B cell (primary cell): ENCODE measurements around the gene SLC4A3.

ENCODE experiments used
- CTCF ChIP-seq: fragments of 200-600 bp; IDR thresholded peaks from one replicate; pipeline ENCODE4 v1.8.0; 2022; ENCODE audit warnings: antibody characterized with exemption, mild to moderate bottlenecking
- EZH2 ChIP-seq: IDR thresholded peaks from 2 replicates; pipeline ENCODE4 v1.6.1; 2012; ENCODE audit warnings: borderline replicate concordance, low read depth, mild to moderate bottlenecking, moderate library complexity, low read length; ENCODE audit not compliant: insufficient read depth, poor library complexity, severe bottlenecking

DNA sequence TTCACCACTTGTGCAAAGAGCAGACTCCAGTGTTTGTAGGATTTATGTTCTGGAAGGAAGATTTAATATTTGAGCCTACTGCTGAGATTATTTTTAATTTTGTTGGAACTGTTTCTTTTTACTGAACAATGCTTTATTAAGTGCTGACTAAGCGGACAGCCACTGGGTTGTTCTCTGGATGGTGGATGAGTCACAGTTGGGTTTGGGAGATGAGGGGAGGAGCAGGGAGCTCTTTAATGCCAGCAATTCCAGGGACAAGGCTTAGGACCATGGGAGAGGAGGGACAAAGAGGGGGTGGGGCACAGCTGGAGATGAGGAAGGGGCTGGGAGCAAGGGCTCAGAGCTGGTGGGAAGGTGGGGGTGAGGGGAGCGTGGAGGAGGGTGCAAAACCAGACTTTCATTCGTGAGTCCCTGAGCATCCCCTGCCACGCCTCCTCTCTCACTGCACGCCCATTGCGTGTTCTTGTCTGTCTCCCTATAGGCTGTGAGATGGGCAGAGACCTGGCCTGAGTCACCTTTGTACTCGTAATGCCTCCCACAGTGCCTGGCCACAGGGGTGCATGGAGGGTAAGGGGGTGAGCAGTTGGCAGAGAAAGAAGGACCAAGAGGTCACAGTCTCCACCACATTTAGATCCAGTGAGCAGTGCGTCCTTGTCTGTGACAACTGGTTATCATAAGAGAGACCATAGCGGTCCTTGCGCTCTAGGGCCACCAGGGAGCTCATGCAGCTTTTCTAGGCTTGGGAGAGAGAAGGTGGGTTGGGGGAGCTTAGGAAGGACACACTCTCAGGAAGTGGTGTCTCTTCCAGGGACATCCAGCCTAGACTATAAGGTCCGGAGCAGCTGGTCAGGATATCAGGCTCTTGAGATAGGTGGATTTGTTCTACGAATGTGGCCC lies 18.4 kb downstream of the SLC4A3 start:
- TF ChIP-seq CTCF, result no peak
- TF ChIP-seq EZH2, result no peak
